Cardiac atrium fibroblast (primary cell): ENCODE measurements around the gene PPFIA1. TPM values are rescaled to one million over a fixed set of nuclear protein-coding genes. Genes with fewer than 3 reads are reported as not detected.

ENCODE experiments used
- total RNA-seq: library from RNA; depleted of rRNA; stranded (reverse); fragments of >200 nt; gene quantifications from 2 replicates; pipeline ENCODE4 v1.2.3, GENCODE V29; 2015

PPFIA1 gene
- 21.1 and 34.7 TPM in 2 replicates for total RNA-seq

DNA sequence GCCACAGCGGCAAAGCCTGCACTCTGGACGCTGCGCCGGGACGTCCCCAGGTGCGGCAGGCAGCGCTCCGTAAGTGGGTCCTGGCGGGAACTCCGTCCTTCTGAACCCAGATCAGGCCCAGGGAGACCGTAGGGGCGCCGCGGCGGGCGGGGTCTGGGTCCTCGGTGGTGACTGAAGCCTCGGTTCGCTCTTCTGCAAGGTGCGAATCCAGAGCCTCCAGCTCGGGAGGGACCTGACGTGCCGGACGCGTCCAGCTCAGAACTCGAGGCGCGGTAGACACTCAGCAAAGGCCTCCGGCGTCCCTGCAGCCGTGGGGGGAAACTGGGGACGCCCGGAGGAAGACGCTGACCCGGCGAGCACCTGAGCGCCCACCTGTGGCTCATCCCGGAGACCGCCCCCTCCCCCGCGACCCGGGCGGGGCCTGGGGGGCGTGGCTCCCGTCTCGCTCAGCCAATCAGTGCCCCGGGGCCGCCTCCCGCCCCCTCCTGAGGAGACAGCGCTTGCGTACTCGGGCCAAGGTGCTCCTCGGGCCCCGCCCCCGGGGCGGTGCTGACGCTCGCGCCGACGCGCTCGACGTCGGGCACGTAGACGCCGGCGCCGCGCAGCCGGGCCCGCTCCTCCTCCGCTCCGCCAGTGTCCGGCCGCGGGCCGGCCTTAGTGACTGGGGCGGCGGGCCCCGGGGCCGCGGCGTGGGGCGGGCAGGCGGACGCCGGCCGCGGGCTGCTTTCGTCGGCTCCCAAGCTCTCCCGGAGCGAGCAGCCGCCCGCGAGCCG lies at the start of gene PPFIA1:
Gene PPFIA1, plus strand, starts transcription at position 587 of the 773 bp plus-strand sequence. CDS start 1,483 bp downstream, outside the sequence.

DNA sequence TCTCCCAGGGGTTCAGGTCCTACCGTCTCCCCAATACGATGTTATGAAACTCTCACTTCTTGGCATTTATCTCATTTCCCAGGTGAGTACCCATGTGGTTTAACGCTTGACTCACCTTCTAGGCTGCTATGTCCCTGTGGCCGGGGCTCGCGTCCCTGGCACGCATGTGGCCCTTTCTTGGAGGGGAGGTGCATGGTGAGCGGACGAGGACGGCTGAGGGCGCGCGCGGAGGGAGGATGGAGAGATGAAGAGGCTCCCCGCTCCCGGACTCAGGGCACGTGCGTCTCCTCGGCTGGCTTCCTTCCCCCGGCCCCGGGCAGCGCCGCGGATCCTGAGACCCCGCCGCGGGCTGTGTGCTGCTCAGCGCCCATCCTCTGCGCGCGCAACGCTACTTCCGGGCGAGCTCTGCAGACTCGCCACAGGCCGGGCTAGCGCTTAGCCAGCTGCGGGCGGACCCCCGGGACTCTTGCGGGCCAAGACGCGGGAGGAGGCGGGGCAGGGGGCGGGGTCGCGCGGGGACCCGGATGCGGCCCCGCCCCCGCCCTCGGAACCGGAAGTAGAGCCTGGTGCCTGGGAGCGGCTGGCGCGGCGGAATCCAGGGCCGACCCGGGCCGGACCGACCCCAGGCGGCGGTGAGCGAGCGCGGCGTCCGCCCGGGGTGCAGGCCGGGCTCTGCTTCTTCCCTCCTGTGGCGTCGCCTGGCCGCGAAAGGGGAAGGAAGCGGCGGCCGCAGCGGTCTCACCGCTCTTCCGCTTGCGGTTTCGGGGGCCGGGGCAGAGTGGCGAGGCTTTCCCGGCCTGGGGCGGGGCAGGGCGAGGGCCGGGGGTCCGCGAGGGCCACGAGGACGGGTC lies 127.7 kb downstream of the PPFIA1 start, which contains the start of gene CTTN:
Gene CTTN, plus strand, starts transcription at position 547 of the 851 bp plus-strand sequence. CDS start 8,769 bp downstream, outside the sequence.

Other genes starting within 250 kb of the PPFIA1 start
- not detected in 2 replicates for gene ANO1, start 192.4 kb upstream of the PPFIA1 start, total RNA-seq
- gene FADD, start 67.4 kb upstream of the PPFIA1 start, total RNA-seq = 16.6 and 26.1 TPM in 2 replicates
- gene CTTN, start 127.8 kb downstream of the PPFIA1 start, total RNA-seq = 230 and 309 TPM in 2 replicates